GM18868 (cell line): ENCODE results near the gene RPS18.
"Not testable (repeated sequence)": the region's sequence is repeated elsewhere in the genome, so short reads cannot be mapped to it uniquely, and the experiment has no call there.

Experiments
- ATAC-seq: cut with Tn5 transposase; IDR thresholded peaks from one replicate; pipeline ENCODE4 v1.9.1; 2021; ENCODE audit warnings: mild to moderate bottlenecking, moderate library complexity; ENCODE audit not compliant: unreplicated experiment

RPS18 gene

DNA sequence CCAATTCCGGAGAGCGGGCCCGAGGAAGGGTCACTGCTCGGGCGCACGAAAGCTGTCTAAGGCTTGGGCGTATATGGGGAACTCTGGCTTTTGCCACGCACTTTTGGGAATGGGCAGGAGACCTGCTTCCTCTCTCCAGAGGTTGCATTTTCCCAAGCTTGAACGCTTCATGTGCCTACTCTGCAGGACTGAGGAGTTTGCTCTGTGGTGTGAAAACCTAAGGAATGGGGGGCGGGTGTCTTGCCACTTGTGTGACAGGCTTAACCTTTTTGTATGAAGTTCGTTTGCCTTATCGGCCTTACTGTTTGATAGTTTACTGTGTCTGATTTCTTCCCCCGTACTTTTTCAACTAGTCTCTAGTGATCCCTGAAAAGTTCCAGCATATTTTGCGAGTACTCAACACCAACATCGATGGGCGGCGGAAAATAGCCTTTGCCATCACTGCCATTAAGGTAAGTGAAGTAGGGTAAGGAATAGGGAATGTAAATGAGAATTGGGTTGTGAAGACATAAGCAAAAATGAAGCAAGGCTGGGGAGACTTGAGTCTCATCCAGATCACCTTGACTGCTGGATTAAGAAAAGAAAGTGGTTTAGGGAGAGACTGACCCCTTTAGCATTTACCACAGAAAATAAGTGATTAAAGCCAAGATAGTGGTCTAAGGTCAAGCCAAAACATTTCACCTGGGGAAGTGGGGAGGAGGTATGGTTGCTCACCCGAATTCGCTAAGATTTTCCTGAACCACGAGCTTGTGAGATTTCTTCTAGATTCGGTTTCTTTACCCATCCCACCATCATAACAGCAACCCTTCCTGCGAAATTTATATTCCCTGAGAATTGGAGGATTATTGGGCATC, 627 bp downstream of the RPS18 start:
- ATAC-seq = no peak

DNA sequence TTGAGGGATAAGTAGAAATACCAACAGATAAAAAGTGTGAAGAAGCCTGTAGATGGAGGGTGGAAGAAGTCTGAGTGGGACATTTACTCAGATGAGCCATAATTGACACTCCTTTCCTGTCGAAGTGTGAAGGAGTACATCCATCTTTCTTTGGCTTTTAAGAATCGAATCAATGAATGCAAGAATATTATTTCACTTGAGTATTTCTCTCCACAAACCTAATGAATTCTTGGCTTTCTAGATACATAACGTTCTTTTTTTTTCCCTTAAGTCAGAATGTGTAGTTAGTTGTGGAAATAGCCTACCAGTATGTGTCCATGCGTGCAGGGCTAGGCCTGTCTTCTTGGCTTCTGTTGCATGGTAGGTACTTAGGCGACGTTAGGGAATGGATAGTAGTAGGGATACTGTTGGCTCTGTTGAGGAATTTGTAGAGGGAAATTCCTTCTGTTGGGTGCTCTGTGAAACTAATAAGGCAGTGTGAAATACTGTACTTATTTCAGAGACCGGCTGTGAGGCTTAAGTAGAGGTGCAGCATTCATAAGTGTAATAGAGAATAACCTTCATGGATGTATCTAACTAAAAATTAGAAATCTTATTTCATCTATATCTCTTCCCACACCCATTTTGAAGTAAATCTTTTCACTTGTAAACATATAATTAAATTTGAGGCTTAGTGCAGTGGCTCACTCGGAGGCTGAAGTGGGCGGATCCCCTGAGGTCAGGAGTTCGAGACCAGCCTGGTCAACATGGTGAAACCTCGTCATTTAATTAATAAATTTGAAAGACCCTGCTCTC, 1.5 kb downstream of the RPS18 start:
- no peak for ATAC-seq

DNA sequence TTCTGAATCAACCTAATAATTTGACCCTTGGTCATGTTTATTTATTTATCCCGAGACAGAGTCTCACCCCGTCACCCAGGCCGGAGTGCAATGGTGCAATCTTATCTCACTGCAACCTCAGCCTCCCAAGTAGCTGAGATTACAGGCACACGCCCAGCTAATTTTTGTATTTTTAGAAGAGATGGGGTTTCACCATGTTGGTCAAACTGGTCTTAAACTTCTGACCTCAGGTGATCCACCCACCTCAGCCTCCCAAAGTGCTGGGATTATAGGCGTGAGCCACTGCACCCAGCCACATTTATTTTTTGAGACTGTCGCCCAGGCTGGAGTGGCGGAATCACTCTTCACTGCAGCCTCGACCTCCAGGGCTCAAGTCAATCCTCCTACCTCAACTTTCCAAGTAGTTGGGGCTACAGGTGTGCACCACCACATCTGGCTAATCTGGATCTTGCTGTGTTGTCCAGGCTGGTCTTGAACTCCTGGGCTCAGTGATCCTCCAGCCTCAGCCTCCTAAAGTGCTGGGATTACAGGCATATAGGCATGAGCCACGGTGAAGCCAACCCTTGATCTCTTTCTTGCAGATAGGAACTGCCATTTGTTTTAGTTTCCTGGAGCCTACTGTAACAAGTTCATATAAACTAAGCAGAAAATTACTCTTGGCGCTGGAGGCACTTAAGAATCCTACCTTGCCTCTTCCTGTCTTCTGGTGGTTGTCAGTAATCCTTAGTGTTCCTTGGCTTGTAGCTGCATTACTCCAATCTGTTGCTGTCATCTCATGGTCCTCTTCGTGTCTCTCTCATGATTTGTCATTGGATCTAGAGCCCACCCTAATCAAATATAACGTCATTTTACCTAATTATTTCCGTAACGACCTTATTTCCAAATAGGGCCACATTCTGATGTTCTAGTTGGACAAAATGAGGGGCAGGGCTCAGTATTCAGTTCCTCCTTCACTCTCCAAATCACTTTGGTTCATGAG, 2.3 kb downstream of the RPS18 start:
- no peak for ATAC-seq

DNA sequence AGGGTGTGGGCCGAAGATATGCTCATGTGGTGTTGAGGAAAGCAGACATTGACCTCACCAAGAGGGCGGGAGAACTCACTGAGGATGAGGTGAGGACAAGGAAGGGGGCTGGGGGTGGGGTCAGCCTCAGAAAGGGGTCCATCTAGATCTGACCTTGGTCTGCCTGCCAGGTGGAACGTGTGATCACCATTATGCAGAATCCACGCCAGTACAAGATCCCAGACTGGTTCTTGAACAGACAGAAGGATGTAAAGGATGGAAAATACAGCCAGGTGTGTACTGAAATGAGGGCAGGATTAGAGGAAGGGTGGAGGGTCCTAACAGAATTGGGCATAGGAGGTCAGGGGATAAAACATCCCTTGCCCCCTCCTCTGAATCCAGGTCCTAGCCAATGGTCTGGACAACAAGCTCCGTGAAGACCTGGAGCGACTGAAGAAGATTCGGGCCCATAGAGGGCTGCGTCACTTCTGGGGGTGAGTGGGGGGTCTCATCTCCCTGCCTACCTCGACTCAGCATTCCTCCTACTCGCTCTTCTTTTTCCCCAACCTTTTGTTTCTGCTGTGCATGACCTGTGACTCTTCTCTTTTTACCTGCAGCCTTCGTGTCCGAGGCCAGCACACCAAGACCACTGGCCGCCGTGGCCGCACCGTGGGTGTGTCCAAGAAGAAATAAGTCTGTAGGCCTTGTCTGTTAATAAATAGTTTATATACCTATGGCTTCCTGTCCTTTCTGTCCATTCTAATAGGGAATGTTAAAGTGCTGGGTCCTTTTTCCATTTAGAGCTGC, 4.1 kb downstream of the RPS18 start:
- ATAC-seq = not testable (repeated sequence)

DNA sequence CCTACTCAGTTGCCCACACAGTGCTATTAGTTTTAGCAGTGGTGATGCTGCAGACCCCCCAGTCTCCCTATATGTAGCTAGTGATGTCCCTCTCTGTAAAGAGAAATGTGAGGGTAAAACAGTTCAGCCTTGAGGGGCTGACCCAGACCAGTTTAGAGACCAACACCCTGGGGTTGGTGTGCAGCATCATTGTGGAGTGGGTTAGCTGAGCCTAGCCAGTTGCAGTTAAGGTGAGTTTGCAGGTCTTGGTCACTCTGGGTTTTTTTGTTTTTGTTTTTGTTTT, 4.6 kb downstream of the RPS18 start:
- no peak for ATAC-seq

DNA sequence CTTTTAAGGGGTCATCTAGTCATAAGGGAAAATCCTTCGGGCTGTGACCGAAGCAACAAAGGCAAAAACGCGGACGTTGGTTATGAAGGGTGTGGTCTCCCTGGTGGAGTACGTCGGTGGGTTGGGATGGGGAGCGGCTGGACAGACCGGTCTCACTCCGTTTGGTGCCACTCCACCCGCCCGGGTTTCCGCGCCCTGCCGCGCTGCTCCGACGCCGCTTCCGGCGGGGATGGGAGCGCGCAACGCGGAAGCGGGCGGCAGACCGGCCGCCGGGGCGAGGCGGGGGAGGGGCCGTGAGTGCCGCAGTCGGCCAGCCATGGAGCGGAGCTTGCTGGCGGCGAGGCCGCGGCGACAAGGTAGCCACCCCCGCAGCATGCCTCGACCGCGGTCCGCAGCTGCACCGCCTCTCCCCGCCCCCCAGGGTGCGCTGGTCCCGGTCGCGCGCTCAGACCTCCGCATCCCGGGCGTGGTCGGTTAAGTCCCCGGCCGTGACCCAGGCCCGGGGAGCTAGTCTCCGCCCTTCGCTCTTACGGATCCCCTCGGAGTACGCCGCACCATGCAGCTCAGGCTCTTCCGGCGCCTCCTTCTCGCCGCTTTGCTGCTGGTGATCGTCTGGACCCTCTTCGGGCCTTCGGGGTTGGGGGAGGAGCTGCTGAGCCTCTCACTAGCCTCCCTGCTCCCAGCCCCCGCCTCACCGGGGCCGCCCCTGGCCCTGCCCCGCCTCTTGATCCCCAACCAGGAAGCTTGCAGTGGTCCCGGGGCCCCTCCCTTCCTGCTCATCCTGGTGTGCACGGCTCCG, 5.2 kb downstream of the RPS18 start, which contains the start of gene B3GALT4:
Gene B3GALT4, plus strand, starts transcription at position 260 of the 799 bp plus-strand sequence. Its CDS starts 297 bp downstream, at position 557.
- peak; percentile 63 for ATAC-seq

DNA sequence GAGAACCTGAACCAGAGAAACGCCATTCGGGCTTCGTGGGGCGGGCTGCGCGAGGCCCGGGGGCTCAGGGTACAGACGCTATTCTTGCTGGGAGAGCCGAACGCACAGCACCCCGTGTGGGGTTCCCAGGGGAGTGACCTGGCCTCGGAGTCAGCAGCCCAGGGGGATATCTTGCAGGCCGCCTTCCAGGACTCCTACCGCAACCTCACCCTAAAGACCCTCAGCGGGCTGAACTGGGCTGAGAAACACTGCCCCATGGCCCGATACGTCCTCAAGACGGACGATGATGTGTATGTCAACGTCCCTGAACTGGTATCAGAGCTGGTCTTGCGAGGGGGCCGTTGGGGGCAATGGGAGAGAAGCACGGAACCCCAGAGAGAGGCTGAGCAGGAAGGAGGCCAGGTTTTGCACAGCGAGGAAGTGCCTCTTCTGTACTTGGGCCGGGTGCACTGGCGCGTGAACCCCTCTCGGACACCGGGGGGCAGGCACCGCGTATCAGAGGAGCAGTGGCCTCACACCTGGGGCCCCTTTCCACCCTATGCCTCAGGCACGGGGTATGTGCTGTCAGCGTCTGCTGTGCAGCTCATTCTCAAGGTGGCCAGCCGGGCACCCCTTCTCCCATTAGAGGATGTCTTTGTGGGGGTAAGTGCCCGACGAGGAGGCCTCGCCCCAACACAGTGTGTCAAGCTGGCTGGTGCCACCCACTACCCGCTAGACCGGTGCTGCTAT, 6.0 kb downstream of the RPS18 start:
- ATAC-seq = no peak

DNA sequence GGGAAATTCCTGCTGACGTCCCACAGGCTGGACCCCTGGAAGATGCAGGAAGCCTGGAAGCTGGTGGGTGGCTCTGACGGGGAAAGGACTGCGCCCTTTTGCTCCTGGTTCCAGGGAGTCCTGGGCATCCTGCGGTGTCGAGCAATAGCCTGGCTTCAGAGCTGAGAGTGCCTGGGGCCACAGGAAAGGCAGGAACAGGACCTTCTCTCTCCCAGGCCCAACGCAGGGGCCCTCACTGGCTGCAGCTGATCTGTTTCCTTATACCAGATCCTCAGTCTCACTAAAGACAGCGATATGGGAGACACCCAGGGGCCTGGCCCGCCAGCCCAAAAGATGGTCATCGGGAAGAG, 6.5 kb downstream of the RPS18 start:
- ATAC-seq = no peak

DNA sequence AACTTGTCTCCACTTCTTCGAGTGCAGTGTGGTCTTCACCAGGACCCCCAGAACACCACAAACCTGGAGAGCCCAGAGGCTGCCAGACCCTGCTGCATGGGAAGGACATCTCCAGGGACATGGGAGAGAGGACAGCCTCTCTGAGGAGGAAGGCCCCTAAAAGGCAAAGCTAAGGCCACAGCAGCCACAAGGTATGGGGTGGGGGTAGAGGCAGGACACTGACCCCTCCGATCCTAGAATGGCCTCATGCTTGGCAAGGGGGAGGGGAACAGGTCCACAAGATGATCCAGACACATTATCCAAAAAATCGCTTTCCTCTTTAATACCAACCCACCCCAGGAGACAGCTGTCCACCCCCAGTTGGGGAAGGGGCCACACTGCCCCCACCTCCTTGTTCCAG, 6.9 kb downstream of the RPS18 start:
- no peak for ATAC-seq

DNA sequence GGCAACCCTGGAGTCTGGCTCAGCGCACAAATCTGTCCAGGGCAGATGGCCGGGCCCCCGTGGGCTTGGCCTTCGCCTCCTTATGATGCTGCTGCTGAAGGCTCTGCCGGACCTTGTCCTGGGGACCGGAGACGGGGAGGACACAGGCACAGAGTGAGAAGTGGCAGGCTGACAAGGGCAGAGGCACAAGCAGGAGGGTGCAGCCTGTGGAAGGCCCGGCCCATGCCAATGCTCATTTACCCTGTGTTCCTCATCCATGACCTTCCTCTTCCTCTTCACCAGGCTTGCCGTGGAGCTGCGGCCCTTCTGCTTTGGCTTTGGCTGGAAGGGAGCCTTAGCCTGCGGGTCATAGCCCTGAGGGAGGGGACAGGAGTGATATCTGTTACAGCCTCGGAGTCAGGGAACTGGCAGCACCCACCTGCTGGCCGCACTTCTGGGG, 7.4 kb downstream of the RPS18 start:
- ATAC-seq = no peak

DNA sequence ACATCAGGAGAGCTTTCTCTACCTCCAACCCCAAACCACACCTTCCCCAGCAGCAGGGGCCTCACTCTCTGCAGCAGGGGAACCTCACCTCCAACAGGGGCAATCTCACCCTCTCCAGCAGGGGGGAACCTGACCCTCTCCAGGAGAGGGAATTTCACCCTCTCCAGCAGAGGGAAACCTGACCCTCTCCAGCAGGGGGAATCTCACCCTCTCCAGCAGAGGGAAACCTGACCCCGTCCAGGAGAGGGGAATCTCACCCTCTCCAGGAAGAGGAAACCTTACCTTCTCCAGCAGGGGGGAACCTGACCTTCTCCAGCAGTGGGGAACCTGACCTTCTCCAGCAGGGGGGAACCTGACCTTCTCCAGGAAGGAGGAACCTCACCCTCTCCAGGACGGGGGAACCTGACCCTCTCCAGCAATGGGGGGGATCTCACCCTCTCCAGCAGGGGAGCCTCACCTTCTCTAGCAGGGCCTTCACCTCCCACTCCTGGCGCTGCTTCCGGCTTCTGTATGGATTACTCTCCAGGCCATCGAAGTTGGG, 8.2 kb downstream of the RPS18 start:
- no peak for ATAC-seq

DNA sequence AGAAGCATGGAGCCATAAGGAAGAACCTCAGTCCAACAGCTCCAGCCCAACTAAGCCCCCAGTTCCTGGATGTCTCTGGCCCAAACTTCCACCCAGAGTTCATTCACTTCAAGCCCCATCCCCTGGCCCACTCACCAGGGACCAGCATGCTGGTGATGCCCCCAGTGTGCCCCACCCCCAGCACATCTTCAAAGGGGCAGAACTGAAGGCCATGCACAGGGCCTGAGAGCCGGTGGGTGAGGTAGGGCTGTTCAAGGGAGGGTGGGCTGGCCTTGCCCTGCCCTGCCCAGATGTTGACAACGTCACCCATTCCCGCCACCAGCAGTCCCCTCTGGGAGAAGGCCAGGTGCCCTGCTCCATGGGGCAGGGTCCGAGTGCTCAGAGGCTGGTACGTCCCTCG, 8.7 kb downstream of the RPS18 start:
- ATAC-seq = no peak

DNA sequence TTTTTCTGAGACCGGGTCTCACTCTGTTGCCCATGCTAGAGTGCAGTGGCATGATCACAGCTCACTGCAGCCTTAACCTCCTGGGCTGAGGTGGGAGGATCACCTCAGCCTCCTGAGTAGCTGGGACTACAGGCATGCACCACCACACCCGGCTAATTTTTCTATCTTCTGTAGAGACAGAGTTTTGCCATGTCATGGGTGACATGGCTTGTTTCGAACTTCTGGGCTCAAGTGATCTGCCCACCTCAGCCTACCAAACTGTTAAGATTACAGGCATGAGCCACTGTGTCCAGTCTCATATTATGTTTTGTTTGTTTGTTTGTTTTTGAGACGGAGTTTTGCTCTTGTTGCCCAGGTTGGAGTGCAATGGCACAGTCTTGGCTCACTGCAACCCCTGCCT, 13.3 kb downstream of the RPS18 start:
- not testable (repeated sequence) for ATAC-seq

DNA sequence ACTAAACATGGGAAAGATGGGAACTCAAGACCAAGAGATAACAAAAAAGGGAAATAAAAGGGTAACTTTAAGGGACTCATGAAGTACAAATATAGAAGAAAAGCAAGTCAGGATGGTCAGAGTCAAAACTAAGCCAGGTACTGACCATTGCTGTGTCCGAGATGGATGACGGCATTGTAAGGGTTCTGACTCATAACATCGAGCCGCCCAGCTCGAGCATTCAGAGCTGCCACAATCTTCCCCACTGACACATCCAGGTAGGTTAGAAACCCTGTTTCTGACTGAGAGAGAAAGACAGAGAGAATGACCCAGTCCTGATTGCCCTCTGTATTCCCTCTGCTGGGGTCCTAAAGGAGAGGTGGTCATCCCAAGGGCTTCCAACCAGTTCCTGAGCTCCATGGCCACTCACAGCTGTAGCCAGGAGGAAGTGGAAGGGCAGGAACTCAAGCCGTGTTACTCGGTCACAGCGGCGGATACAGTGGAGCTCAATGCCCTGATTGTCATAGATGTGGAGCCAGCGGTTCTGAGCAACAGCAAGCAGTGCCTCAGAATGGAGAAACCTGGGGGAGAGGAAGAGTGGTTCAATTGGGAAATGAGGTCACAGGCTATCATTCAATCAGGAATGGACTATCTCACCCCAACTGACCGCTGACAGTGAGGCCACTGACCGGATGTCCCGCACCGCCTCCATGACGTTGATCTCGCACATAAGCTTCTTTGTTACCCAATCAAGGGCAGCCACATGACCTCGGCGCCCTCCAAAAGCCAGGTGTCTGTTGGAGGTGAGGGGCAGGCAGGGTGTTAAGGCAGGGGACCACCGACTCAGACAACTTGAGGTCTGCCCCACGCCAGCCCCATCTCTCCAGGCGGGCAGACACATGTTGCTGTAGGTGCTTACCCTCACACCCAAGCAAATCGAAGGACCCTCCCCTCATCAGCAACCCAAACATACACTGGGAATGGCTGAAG, 15.4 kb downstream of the RPS18 start:
- no peak for ATAC-seq

DNA sequence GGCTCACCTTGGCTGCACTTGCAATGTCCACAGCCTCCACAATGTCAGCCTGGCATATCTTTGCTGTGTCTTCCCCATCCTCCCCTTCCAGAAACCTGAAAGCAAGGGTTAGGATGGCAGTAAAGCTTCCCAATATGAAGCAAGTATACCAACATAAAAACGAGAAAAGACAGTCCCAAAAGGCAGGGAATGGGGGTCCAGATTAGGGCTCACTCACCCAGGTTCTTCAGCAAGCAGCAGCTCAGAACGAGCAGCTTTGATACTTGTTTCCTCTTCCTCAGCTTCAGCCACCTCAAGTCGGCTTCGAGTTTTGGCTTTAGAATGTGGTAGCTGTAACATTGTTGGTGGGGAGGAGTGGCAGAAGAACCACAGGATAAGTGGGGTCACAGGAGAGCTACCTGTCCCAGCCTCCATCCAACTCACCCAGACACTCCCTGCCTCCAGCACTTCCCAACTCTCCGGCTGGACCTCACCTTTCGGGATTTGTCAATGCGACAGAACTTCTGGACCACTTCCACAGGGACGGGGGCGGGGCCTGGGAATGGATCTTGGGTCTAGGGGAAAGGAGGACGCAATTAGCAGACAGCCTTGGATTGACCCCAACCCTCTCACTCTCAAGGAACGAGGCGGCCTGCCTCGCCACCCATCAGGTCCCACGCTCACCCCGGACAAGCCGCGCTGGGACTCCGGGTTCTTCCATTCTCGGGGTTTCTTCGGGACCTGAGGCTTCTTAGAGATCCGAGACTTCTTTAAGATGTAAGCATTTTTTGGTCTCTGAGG, 16.5 kb downstream of the RPS18 start:
- ATAC-seq = peak; percentile 9

DNA sequence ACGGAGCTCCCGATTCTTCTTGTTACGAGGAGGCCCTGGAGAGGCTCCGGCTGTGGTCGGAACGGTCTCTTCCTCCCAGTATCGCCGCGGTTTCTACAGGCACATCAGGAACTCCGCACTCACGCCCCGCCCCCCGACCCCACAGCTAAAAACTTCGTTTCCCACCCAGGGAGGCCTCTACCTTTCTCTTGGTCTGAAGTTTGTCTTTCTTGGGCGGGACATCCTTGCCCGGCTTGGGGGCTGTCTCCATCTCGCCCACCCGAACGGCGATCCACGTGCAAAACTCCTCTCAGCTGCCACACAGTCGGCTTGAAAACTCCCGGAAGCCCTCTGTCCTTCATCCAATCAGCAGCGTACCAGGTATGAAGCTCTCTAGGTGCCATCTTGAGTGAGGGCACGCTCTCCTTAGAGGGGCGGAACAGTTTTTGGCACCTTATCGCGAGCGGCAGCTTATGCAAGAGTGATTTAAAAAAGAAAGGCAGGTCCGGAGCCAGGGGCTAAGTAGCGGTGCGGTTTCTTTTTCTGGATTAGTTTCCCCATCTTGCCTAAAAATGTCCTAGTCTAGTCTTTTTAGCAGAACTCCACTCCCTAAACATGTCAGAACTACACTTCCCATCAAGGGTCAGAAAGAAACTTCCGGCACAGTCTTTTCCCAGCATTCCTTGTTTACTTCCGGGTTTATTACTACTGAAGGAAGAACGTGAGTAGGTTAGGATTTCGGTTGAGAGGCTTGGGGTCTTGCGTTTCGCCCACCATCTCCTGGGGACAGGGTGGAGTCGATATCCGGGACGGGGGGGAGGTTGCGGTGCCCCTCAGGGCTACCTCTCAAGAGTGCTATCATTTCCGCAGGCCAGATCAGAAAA, 17.3 kb downstream of the RPS18 start, which contains the start of the genes PFDN6 and WDR46:
Gene PFDN6, plus strand, starts transcription at position 681 of the 863 bp plus-strand sequence. CDS start 256 bp downstream, outside the sequence.
Gene WDR46, minus strand, starts transcription at position 319 of the 863 bp plus-strand sequence. Its CDS starts 69 bp downstream, at position 250.
- peak; percentile 84 for ATAC-seq
